IPS DF 4.7 (cell line): ENCODE results near the gene LBR.

Experiments
- DNase-seq: peaks from one replicate; pipeline ENCODE4 v3.0.0-alpha.2; 2013; ENCODE audit warnings: low spot score; ENCODE audit errors: extremely low read depth

Gene LBR

DNA sequence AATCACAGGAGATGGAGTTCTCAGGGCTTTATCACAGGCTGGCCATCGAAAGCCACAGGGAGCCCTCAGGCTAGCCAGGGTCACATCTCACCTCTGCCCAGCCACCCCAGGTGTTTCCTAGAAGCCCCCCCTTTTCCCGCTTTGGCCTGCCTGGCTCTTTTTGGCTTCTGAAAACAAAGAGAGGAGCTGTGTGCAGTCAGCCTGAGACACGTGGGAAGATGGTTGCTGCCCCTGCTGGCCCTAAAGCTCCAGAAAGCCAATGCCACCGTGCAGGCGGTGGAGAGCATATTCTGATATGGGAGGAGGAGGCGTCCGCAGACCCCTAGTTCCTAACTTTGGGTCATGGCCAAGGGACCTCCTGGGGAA is 18.7 kb upstream of the LBR start:
- DNase-seq: no peak

DNA sequence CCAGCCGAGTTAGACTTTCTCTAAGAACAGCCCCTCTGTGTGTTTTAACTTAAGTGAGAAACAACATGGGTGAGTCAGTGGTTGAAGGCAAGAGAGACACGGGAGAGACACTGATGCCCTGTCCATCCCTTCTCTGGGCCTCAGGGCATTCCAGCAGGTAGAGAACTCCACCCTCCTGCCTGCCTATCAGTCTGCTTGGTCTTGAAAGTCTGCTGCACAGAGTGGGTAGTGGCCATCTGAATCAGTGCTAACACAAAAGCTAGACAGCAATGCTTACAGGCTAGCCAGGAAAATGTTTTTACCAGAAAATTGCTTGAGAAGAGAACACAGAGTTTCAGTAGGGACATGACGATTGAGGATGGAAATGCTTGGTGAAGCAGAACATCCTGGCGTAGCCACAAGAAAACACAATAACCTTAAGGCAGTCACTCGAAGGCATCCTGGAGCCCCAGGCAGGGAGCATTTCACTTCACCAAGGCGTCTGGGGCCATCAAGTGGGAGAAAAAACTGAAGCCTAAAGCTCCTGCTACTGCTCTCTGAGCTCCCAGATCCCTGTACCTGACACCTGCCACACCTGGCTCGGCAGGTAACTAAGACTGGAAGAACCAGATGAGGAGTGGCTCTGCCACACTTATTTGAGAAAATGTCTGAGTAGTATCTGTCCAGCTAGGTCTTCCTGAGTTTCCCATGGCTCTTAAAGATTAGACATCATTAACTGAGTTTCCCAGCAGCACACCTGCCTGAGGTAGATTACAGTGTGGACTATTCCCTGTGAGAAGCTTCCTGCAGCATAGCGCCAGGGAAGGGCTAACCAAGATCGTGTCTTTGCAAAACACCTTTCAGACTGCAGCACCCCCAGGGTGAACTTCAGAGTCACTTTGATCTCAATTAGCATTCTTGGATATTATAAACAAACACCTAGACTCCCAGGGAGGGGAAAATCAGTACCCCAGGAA is 18.1 kb upstream of the LBR start:
- no peak for DNase-seq

DNA sequence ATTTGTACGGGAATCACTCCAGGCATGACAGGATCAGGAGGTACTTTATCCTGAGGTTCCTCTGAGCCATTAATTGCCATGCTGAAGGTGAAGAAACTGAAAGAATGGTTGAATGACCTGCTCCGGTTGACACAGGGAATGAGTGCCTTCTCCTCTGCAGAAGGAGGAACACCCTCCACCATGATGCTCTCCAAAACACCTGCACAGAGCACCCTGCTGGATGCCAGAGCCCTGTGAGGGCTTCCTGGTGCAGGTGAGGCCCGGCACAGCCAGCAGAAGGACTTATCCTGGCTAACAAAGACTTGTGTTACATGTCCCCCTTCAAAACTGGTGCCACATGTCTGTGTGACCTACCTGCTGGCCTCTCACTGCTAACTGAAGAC is 14.3 kb upstream of the LBR start:
- no peak for DNase-seq

DNA sequence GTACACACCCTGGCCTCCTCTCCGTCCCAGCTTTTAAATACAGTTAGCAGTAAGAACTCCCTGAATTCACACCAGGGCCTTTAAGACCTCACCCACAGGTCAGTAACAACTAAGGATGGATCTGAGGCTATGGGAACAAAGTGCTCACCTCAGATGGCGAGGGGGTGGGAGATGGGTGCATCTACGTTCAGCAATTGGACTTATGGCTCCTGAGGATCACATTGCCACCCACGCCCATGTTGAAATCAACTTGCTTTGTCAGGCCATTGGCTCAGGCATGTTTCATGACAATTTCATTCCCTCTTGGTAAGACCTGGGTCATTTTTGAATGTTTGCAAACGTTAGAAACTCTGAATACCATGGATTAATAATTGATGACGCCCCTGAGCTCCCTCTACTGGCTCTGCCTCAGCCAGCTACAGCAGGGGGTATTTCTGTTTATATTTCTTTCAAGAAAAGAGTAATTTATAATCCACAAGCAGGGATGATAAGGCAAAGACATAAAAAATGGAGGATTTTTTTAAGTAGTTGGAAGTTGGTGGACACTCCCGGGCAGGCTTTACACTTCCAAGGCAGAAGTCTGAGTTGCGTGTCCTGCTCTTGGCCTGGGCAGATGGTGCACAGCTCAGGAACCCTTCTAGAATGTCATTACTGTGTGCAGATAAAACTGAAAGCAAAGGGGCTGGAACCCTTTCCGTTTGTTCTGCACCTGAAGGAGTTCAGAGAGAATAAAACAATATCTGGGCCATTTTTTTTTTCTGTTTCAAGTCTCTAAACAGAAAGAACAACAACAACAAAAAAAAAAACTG is 13.7 kb upstream of the LBR start:
- no peak for DNase-seq

DNA sequence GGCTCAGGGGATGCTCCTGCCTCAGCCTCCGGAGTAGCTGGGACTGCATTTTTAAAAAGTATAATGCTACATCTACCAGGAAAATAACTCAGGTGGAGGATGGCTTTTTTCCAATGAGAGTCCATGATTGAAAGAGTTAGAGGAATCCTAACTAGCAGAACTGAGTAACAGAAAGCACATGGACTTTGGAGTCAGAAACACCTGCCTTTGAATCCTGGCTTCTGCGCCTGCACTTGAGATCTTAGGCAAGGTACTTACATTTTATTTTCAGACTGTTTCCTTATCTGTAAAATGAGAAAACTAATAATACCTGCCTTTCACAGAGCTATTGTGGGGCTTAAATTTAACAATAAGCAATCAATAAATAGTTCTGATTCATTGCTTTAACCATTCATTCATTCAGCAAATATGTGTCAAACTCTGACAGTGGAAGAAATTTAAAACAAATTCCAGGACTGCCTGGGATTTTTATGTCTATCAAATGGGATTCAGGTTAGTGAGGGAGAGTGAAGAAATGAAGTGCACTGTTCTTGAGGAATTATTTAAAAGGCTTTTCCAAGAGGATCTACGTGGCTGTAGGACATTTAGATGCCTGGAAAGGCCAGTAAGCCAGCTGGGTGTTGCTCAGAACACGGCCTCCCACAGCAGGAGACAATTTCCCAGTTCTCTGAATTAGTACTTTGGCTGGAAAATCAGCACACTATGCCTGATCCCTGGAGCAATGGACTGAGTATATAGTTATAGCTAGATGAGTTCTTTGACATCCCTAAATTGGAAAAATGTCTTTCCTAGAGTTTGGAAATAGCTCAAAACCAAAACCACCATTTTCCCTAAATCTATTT is 12.8 kb upstream of the LBR start:
- DNase-seq: no peak

DNA sequence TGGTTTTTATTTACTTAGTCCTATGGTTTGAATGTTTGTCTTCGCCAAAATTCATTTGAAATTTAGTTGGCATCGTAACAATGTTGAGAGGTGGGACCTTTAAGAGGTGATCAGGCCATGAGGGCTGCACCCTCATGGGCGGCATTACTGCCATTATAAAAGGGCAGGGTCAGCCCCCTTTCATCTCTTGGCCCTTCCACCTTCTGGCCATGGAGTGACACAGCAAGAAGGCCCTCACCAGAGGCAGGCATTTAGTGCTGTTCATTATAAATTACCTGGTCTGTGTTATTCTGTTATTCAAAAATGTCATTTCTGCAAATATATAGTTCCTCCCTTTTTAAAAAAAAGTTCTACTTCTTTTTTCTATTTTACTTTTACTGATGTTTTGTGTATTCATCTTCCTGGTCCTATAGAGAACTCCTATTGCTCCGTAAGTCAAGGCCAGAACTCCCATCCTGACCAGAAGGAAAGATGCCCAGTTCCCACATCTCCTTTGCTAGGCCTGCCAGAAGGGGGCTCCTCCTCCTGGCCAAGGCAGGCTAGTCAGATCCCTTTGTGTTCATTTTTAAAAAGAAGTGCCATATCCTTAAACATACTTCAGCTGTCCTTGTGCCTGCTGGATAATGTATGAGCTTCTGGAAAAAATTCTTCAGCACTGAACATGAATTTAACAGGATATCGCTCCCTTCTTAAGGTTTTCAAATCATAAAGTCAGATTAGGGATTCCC is 10.0 kb upstream of the LBR start:
- DNase-seq: no peak

DNA sequence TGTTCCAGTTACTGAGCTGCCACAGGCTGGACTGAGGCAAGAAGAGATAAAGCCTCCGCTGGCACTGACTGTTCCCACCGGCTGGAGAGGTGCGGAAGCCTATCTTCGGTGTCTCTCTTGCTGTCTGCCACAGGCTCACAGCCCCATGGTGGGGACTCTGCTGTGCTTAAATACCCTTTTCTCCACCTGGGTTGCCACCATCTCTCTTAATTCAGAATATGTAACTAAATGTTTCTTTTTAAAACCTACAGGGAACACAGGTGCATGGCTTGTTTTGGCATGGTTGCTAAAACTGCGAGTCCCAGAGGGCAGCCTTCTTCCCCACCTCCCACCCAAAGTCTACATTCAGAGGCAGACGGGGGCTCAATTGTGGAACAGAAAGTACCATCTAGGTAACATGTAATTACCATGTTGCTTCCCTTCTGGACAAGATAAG is 8.1 kb upstream of the LBR start:
- no peak for DNase-seq

DNA sequence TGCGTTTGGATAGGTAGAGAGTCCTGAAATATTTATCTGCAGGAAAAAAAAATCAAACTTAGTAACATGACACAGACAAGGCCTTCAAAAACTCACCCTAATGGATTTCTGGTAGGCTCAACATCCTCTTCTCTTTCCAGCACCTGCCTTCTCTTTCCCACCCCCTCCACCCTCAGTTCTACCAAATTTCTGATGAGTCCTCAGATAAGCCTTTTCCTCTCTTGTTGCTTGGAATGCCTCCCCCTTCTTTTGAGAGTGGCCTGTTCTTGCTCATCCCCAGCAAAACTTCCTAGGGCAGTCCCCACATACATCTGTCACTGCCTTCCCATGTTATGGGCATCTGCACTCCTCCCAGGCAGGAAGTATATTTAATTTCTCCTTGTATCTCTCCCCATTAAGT is 7.6 kb upstream of the LBR start:
- no peak for DNase-seq

DNA sequence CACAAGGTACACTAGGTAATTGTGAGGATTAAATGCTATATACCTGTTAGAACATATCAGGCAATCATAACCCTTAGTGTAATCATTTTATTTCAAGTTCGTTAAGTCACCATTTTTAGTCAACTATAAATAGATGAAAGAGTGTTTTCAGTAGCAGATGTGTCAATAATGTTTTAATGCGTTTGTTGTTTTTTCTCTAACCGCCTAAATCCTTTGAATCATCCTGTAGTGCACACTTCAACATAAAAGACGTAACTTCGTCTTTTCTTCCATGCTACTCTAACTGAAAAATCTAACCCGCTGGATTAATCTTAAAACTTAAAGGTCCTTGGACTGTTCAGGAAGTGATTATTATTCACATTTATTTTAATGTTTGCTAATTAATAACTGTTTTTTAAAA is 7.2 kb upstream of the LBR start:
- no peak for DNase-seq

DNA sequence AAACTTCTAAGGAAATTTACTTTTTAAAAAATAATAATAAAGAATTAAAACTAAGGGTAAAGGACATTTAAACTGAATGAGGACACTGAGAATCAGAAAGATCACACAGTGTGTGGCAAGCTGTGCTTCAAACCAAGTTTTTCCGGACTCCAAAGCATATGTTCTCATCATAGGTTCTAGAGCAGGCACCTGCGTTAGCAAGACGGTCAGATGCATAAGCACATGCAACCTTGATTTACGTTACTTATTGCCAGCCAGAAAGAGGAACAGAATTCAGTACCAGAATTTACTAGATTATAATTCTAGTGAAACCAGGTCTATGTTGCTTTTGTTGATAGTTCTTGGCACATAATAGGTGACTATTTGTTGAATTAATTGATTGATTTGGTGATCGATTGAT is 6.2 kb upstream of the LBR start:
- DNase-seq: no peak

DNA sequence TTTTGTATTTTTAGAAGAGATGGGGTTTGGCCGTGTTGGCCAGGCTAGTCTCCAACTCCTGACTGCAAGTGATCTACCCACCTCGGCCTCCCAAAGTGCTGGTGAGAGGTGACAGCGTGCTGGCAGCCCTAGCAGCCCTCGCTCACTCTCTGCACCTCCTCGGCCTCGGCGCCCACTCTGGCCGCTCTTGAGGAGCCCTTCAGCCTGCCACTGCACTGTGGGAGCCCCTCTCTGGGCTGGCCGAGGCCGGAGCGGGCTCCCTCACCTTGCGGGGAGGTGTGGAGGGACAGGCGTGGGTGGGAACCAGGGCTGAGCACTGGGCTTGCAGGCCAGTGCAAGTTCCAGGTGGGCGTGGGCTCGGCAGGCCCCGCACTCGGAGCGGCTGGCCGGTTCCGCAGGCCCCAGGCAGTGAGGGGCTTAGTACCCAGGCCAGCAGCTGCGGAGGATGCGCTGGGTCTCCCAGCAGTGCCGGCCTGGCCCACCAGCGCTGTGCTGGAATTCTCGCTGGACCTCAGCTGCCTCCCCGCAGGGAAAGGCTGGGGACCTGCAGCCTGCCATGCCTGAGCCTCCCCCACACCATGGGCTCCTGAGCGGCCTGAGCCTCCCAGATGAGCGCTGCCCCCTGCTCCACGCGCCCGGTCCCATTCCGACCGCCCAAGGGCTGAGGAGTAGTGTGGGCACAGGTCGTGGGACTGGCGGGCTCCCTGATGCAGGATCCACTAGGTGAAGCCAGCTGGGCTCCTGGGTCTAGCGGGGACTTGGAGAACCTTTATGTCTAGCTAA is 3.4 kb upstream of the LBR start:
- no peak for DNase-seq

DNA sequence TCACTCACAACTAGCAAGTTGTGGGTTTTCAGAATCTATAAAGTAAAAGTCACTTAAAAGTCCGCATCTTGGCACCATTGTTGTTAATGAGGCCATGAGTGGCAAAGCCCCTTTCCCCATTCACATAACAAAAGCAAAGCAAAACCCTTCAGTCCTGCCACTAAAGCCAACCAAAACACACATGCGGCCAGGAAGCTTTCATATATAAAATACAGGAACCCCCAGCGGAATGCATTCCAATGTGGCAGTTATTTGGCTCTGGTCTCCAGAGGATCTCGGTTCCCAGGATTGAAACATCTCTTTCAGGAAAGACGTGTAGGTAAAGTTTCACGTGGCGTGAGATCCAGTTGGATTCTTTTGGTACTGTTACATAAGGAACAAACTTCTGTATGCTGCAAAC is 2.5 kb upstream of the LBR start:
- no peak for DNase-seq

DNA sequence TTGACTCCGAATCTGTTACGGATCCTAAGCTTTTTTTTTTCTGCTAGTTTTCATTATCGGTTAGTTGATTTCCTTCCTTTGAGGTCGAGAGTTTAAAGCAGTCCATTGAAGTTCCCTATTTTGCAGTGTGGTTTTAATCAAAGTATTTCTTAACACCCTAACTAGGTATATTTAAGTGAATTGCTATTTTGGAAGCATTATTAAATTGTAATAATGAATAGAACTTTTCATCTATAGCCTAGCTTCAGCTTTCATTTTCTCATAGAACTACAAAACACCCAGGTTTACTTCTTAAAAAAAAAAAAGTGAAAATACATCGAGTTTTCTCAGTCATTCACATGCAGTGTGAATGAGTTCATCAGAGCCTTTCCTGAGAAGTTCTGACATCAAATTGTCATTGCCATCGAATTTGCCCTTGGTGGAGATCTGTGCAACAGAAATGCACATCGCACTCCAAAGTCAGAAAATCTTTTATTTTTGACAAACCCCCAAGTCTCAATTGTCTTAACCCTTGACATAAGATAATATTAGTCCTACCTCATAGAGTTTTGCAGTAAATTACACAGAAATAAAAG is 1.1 kb upstream of the LBR start:
- no peak for DNase-seq

DNA sequence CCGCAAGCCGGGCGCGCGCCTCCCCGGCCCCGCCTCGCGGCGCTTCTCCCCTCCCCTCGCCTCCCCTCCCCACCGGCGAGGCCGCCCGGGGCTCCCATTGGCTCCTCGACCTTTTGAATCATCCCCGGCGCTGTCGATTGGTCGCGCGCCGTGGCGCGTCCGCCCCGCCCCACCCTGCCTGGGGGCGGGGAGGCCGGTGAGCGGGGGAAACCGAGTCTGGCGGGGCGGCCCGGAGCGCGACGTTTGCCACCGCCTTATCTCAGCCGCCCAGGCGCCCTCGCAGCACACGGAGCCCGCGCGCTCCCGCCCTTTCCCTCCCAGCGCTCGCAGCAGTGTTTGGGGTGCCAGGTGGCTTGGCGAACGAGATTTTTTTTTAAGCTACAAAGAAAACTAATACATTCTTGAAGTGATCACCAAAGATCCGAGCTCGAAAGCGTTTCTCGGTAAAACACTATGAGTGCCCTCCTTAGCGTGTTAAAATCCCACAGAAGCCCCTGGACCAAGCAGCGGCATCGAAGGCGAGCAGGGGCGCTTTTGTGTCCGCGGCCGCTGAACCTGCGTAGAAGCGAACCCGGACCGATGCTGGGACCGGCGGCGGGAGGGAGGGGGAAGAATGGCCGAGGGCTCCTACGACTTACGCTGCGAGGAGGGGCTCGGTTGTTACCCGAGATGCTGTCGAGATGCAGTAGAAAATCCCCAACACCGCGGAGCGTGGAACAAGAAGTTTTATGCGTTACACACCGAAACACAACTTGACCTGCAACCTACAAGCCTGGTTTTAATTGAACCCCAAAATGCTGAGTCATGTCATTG is 436 bp upstream of the LBR start:
- DNase-seq: no peak

DNA sequence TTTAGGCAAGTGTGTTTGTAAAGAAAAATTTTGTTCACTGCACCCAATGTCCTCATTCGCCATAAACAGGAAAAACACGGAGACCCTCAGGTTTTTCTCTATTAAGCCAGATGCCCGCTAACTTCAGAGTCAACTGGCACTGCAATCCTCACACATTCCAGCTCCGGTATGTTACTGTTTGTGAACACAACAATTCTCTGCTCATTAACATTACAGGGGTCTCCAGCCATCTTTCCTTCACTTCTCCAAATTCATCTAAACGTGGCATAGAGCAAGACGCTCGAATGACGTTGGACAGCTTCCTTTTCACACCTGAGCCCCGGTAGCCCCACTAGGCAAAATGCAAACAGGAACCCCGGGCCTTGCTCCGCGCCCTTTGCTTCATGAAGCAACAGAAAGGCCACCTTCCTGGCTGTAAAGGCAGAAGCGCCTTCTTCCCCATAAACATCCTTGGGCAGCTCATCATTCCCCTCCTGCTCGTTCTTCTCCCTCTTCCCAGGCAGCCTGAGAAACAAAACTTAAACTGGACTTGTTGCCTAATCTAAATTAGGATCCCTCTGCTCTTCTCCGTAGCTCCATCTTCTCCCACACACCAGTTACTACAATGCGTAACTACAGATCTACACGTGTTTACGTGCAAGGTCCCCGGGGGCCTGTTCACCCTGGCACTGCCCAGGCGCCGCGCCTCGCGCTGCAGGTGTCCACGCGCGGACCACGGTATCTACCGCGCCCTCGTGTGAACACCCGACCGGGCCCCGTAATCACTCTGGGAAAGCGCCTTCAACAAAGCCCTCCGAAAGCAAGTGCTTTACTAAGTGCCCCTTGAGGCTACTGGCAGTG is 1.2 kb downstream of the LBR start:
- no peak for DNase-seq

DNA sequence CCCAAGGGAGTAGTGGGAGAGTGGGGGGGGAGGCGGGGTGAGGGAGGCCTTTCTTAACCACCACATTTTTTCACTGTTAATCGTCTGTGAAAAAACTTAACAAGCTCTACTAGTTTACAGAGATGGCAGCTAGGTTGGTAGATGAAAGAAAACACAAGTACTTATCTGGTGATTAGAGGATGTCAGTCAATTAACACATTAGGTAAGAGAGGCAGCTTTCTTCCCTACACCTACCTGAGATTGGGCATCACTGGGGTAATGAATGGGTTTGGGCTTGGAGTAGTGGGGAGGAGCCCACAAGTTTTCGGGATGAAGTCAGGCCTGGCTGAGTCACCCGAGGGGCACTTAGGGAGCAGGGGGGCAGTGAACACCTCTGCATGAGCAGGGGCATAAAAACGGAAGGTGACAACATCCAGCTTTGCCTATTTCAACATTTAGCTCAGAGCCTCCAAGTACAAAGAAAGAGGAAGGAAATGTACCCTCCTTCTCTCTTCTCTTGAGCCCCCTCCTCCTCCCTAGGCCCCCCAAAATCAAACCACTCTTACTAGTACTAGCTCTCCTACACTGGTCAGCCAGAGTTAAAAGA is 2.5 kb downstream of the LBR start:
- no peak for DNase-seq

DNA sequence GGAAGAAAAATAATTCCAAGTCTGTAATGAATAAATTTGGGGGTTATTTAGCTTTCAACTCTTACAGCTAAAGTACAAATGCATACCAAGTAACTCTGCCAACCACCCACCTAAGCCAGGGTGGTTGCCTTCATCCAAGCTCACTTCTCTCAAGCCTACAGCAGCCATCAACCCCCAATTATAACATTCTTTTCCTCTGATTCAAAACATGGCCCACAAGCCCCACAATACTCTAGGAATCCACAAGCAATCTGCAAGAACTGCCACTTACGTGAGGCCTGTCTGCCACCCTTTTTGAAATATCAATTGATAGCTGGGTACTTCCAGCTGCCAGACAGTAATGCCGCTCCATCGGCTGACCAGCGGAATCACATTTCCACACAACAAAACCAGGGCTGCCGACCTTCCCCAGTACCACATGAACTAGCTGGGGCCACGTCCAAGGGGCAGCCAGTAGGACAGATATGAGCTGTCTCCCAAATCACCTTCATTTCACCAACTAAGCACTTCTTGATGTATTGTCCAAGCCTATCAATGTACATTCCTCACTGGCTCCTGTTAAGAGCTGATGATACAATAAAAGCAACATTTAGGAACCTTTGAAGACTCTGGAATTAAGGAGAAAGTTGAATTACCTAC is 3.2 kb downstream of the LBR start:
- DNase-seq: no peak
